Lung (tissue), 12 donors: ENCODE data around the gene TIE1. TPM values are rescaled to one million over a fixed set of nuclear protein-coding genes. Genes with fewer than 3 reads are reported as not detected.

Source experiments
- ATAC-seq: fragments of 200-7000 bp; cut with Tn5 transposase; one replicate; pipeline ENCODE4 v1.9.1; 2020; ENCODE audit warnings: moderate number of reproducible peaks; ENCODE audit not compliant: insufficient read depth, low FRiP score
- DNase-seq, 3 donors: peaks; one replicate each; pipeline ENCODE4 v3.0.0-alpha.2; 2013 to 2017
- H3K27ac ChIP-seq, 2 donors: one replicate each; pipeline ENCODE4 v1.5.1; 2013; ENCODE audit warnings: mild to moderate bottlenecking in 2 of 2, moderate library complexity in 2 of 2, control low read depth in 1 of 2, inconsistent platforms in 1 of 2, low read depth in 1 of 2, low read length in 1 of 2
- H3K27me3 ChIP-seq, 3 donors: one replicate each; pipeline ENCODE4 v1.5.1; 2013; ENCODE audit warnings: low read length in 2 of 3; ENCODE audit not compliant: control insufficient read depth in 3 of 3, insufficient read depth in 3 of 3
- H3K36me3 ChIP-seq, 4 donors: one replicate each; pipeline ENCODE4 v1.5.1; 2013; ENCODE audit warnings: low read length in 4 of 4, mild to moderate bottlenecking in 1 of 4, moderate library complexity in 1 of 4; ENCODE audit not compliant: control insufficient read depth in 4 of 4, insufficient read depth in 4 of 4
- H3K4me1 ChIP-seq, 5 donors: one replicate each; pipeline ENCODE4 v1.5.1; 2013; ENCODE audit warnings: low read length in 5 of 5, mild to moderate bottlenecking in 2 of 5, moderate library complexity in 1 of 5; ENCODE audit not compliant: control insufficient read depth in 5 of 5, insufficient read depth in 5 of 5
- H3K4me3 ChIP-seq: one replicate; pipeline ENCODE4 v1.5.1; 2013; ENCODE audit warnings: mild to moderate bottlenecking, control low read depth, moderate library complexity
- H3K9ac ChIP-seq, 2 donors: one replicate each; pipeline ENCODE4 v1.5.1; 2013; ENCODE audit warnings: low read length in 2 of 2, control low read depth in 1 of 2; ENCODE audit not compliant: insufficient read depth in 1 of 2
- H3K9me3 ChIP-seq, 4 donors: one replicate each; pipeline ENCODE4 v1.5.1; 2013; ENCODE audit warnings: low read length in 3 of 4, mild to moderate bottlenecking in 1 of 4, moderate library complexity in 1 of 4; ENCODE audit not compliant: control insufficient read depth in 4 of 4, insufficient read depth in 3 of 4
- CTCF ChIP-seq: IDR thresholded peaks from 2 replicates; pipeline ENCODE4 v1.5.1; 2012; ENCODE audit warnings: mild to moderate bottlenecking; ENCODE audit errors: control extremely low read depth, extremely low read depth
- WGBS, 2 donors: extraction: QIAGEN DNeasy Blood & Tissue Kit; methylation state at CpG; one replicate each; pipeline ENCODE4 v1.1.7; 2013; 5-methylcytosine and 5-hydroxymethylcytosine counted together
- polyA plus RNA-seq, 2 donors: library from polyadenylated mRNA; stranded (reverse); fragments of 200-250 nt; gene quantifications; one replicate each; pipeline ENCODE4 v1.2.1, GENCODE V29; 2013
- total RNA-seq, 2 donors: library from RNA; depleted of rRNA in 1 of 2; stranded (reverse); fragments of >200 nt in 1 of 2; gene quantifications; one replicate each; pipeline ENCODE4 v1.2.1, GENCODE V29; 2014 to 2021
- donor health status: control.
- donor health status: control.
- donor health status: Bipolar disorder and iron deficiency.
- donor health status: healthy.
- donor health status: DM: yes; HTN: yes; CAD: no.

Gene TIE1
- total and polyA plus RNA-seq, 4 donors, result 20.5 to 133 (median 42.1) TPM

- no peak for TF ChIP-seq CTCF
- no peak overlapping the region for H3K9ac ChIP-seq
- H3K9me3 ChIP-seq, result no peaks in the 10 kb centered on the region
- no peak overlapping the region for H3K4me3 ChIP-seq
- no peak overlapping the region for H3K27ac ChIP-seq
- H3K36me3 ChIP-seq, result no peaks in the 10 kb centered on the region
- DNase-seq (no peak), ATAC-seq (no peak)
- H3K4me1 ChIP-seq, result peaks cover 0 to 10% (median 0%) of the 10 kb centered on the region in 5 donors
- H3K27me3 ChIP-seq, result no peaks in the 10 kb centered on the region
- WGBS, 2 donors, result 78 to 87% methylated on average over 12 of the region's 12 CpGs
These were observed 11.7 kb upstream of the TIE1 start for GRCh38 chr1:43288785-43289706.

GRCh38 chr1:43292216-43292615, 8.6 kb upstream of the TIE1 start:
- no peak for ATAC-seq
- 83 to 88% methylated on average over 7 of the region's 7 CpGs for WGBS, 2 donors
- no peak overlapping the region for H3K9ac ChIP-seq
- H3K4me3 ChIP-seq, result no peak overlapping the region
- no peaks in the 10 kb centered on the region for H3K36me3 ChIP-seq
- DNase-seq, result no peak
- peaks cover 0 to 14% (median 10%) of the 10 kb centered on the region in 5 donors for H3K4me1 ChIP-seq
- no peaks in the 10 kb centered on the region for H3K9me3 ChIP-seq
- H3K27ac ChIP-seq, result no peak overlapping the region
- no peak for TF ChIP-seq CTCF
- no peaks in the 10 kb centered on the region for H3K27me3 ChIP-seq

GRCh38 chr1:43292679-43293078, 8.1 kb upstream of the TIE1 start:
- no peaks in the 10 kb centered on the region for H3K27me3 ChIP-seq
- no peak overlapping the region for H3K27ac ChIP-seq
- no peak overlapping the region for H3K9ac ChIP-seq
- no peak overlapping the region for H3K4me3 ChIP-seq
- no peaks in the 10 kb centered on the region for H3K36me3 ChIP-seq
- DNase-seq (no peak), ATAC-seq (no peak)
- no peaks in the 10 kb centered on the region for H3K9me3 ChIP-seq
- WGBS, 2 donors, result 67 to 72% methylated on average over 5 of the region's 5 CpGs
- no peak for TF ChIP-seq CTCF
- H3K4me1 ChIP-seq, result peaks cover 0 to 14% (median 10%) of the 10 kb centered on the region in 5 donors
